Sigmoid colon (tissue), 7 donors: ENCODE data around the gene SP5. TPM values are rescaled to one million over a fixed set of nuclear protein-coding genes. Genes with fewer than 3 reads are reported as not detected.

Source experiments
- DNase-seq: peaks from one replicate; pipeline ENCODE4 v3.0.0-alpha.2; 2019
- H3K27ac ChIP-seq, 4 donors: fragments of 200-600 bp; sonication (generic); one replicate each; pipeline ENCODE4 v1.5.1; 2016 to 2019; ENCODE audit warnings: mild to moderate bottlenecking in 1 of 4
- H3K27me3 ChIP-seq, 3 donors: fragments of 200-600 bp; sonication (generic); one replicate each; pipeline ENCODE4 v1.5.1; 2019; ENCODE audit warnings: mild to moderate bottlenecking in 1 of 3
- H3K36me3 ChIP-seq, 4 donors: fragments of 200-600 bp; sonication (generic); one replicate each; pipeline ENCODE4 v1.5.1; 2016 to 2019
- H3K4me1 ChIP-seq, 4 donors: fragments of 200-600 bp; sonication (generic); one replicate each; pipeline ENCODE4 v1.5.1; 2017 to 2019
- H3K4me3 ChIP-seq, 4 donors: fragments of 200-600 bp; sonication (generic); one replicate each; pipeline ENCODE4 v1.5.1; 2017 to 2019; ENCODE audit warnings: mild to moderate bottlenecking in 2 of 4, moderate library complexity in 1 of 4
- H3K9me3 ChIP-seq, 4 donors: fragments of 200-600 bp in 3 of 4; sonication (generic) in 3 of 4; one replicate each; pipeline versions ENCODE4 v1.5.1 to v1.6.1; 2013 to 2019
- EP300 ChIP-seq, 4 donors: sonication (generic); formaldehyde crosslinking; IDR thresholded peaks; one replicate each; pipeline ENCODE4 v1.6.1; 2017; ENCODE audit warnings: antibody characterized with exemption in 4 of 4
- POLR2A ChIP-seq, 2 donors: fragments of 450-650 bp; IDR thresholded peaks; one replicate each; pipeline ENCODE4 v1.6.1; 2016; ENCODE audit warnings: antibody characterized with exemption in 2 of 2, mild to moderate bottlenecking in 2 of 2, moderate library complexity in 2 of 2
- POLR2AphosphoS5 ChIP-seq, 4 donors: sonication (generic); formaldehyde crosslinking; IDR thresholded peaks; one replicate each; pipeline ENCODE4 v1.6.1; 2017; ENCODE audit warnings: antibody characterized with exemption in 4 of 4
- WGBS, 2 donors: extraction: QIAGEN DNeasy Blood & Tissue Kit; methylation state at CpG; one replicate each; pipeline ENCODE4 v1.1.7; 2013; 5-methylcytosine and 5-hydroxymethylcytosine counted together
- intact Hi-C: fragments of 100-400 bp; cut with DNase I; formaldehyde crosslinking; loops from one replicate; pipeline ENCODE4 v1.15.1; 2023
- polyA plus RNA-seq, 3 donors: library from polyadenylated mRNA; stranded (reverse); fragments of 200-250 nt; gene quantifications; one replicate each; pipeline ENCODE4 v1.2.3, GENCODE V29; 2013
- total RNA-seq, 4 donors: library from RNA; depleted of rRNA; stranded (reverse); fragments of >200 nt; gene quantifications; one replicate each; pipeline ENCODE4 v1.1.0, GENCODE V29; 2016
- TF ChIP-seq, protein P1 (sequence below), 4 experiments: fragments of 450-650 bp in 3 of 4; fragments of 200-600 bp in 1 of 4; IDR thresholded peaks; one replicate each; pipeline ENCODE4 v1.5.1; 2016 to 2019; ENCODE audit warnings: antibody characterized with exemption in 4 of 4, mild to moderate bottlenecking in 3 of 4, moderate library complexity in 2 of 4
- donor health status: healthy with polysubstance abuse.
- donor health status: Bipolar disorder and iron deficiency.
- donor health status: healthy.

SP5 gene
- total and polyA plus RNA-seq, 7 donors, result 0.69 to 4.6 (median 1.2) TPM

- H3K9me3 ChIP-seq, result no peaks in the 10 kb centered on the region
- H3K36me3 ChIP-seq, result no peaks in the 10 kb centered on the region
- peak overlapping the region in 2 of 4 donors; percentile 18 to 28 for H3K27ac ChIP-seq
- peaks cover 0 to 55% (median 48%) of the 10 kb centered on the region in 4 donors for H3K4me1 ChIP-seq
- peaks cover 47 to 82% (median 67%) of the 10 kb centered on the region in 3 donors for H3K27me3 ChIP-seq
- WGBS, 2 donors, result 2 to 5% methylated on average over 76 of the region's 76 CpGs
- intact Hi-C loops, result loop anchor here (5.0 kb wide), 1 partner anchor 116 kb away; no protein-coding TSS in a partner anchor
- H3K4me3 ChIP-seq, result peak overlapping the region; percentile 27 to 58 (median 50)
- no peak for DNase-seq
- TF ChIP-seq, protein P1, sequence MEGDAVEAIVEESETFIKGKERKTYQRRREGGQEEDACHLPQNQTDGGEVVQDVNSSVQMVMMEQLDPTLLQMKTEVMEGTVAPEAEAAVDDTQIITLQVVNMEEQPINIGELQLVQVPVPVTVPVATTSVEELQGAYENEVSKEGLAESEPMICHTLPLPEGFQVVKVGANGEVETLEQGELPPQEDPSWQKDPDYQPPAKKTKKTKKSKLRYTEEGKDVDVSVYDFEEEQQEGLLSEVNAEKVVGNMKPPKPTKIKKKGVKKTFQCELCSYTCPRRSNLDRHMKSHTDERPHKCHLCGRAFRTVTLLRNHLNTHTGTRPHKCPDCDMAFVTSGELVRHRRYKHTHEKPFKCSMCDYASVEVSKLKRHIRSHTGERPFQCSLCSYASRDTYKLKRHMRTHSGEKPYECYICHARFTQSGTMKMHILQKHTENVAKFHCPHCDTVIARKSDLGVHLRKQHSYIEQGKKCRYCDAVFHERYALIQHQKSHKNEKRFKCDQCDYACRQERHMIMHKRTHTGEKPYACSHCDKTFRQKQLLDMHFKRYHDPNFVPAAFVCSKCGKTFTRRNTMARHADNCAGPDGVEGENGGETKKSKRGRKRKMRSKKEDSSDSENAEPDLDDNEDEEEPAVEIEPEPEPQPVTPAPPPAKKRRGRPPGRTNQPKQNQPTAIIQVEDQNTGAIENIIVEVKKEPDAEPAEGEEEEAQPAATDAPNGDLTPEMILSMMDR (IDR thresholded peaks at IDR 0.05), result no peak
Observed at GRCh38 chr2:170713543-170714380, 1.4 kb upstream of the SP5 start.

GRCh38 chr2:170714381-170715061 lies 616 bp upstream of the SP5 start:
- Histone ChIP-seq H3K4me3 (peak overlapping the region; percentile 27 to 58 (median 50)), H3K9me3 (no peaks in the 10 kb centered on the region), H3K36me3 (no peaks in the 10 kb centered on the region), H3K27me3 (peaks cover 47 to 89% (median 75%) of the 10 kb centered on the region in 3 donors), H3K4me1 (peaks cover 0 to 55% (median 48%) of the 10 kb centered on the region in 4 donors), H3K27ac (peak overlapping the region in 2 of 4 donors; percentile 18 to 28)
- peak; percentile 81 for DNase-seq
- TF ChIP-seq, protein P1 (IDR thresholded peaks at IDR 0.05), result no peak
- no peak for TF ChIP-seq POLR2A (IDR thresholded peaks at IDR 0.05)
- no peak for TF ChIP-seq EP300 (IDR thresholded peaks at IDR 0.05)
- TF ChIP-seq POLR2AphosphoS5 (IDR thresholded peaks at IDR 0.05), result no peak
- intact Hi-C loops, result loop anchor here (5.0 kb wide), 3 partner anchors 98 to 212 kb away; no protein-coding TSS in a partner anchor
- WGBS, 2 donors, result 1% methylated on average over 59 of the region's 59 CpGs

- 4 to 6% methylated on average over 95 of the region's 95 CpGs for WGBS, 2 donors
- intact Hi-C loops, result loop anchor here (2.0 to 5.0 kb wide), 3 partner anchors 55 to 214 kb away; partner anchors contain the start of gene ERICH2
Observed at GRCh38 chr2:170715932-170716777, 1.0 kb downstream of the SP5 start.

More at GRCh38 chr2:170715932-170716777, 1.0 kb downstream of the SP5 start:
- no peak for TF ChIP-seq POLR2A (IDR thresholded peaks at IDR 0.05)
- no peak for TF ChIP-seq EP300 (IDR thresholded peaks at IDR 0.05)
- TF ChIP-seq, protein P1 (IDR thresholded peaks at IDR 0.05), result no peak
- TF ChIP-seq POLR2AphosphoS5 (IDR thresholded peaks at IDR 0.05), result no peak
- peak overlapping the region in 3 of 4 donors; percentile 49 to 61 (median 50) for H3K27ac ChIP-seq
- H3K9me3 ChIP-seq, result no peaks in the 10 kb centered on the region
- DNase-seq, result peak; percentile 69
- H3K36me3 ChIP-seq, result no peaks in the 10 kb centered on the region
- peaks cover 0 to 55% (median 48%) of the 10 kb centered on the region in 4 donors for H3K4me1 ChIP-seq
- H3K27me3 ChIP-seq, result peaks cover 45 to 98% (median 86%) of the 10 kb centered on the region in 3 donors
- peak overlapping the region; percentile 27 to 58 (median 50) for H3K4me3 ChIP-seq
